ENCODE results near the gene GIT1.

DNA sequence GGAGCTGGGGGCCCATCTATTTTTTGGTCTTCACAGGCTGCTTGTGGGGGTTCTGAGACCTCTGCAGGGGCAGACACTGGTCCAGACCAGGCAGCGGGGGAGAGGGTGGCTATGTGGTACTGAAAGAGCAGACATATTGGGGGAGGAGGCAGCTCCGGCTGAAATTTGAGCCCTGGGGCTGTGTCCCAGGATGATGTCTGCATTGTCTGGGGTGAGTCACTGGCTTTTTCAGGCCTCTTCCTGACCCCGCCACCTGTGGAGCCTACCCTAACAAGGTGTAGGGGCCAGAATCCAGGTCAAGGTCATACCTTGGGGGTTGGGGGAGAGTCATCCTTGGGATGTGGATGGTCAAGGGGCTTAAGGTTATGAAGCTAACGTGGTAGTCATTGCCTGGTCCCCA is 30.8 kb upstream of the GIT1 start:
- TF ChIP-seq POLR2A (IDR thresholded peaks at IDR 0.05): no peak
- TF ChIP-seq, protein P1, sequence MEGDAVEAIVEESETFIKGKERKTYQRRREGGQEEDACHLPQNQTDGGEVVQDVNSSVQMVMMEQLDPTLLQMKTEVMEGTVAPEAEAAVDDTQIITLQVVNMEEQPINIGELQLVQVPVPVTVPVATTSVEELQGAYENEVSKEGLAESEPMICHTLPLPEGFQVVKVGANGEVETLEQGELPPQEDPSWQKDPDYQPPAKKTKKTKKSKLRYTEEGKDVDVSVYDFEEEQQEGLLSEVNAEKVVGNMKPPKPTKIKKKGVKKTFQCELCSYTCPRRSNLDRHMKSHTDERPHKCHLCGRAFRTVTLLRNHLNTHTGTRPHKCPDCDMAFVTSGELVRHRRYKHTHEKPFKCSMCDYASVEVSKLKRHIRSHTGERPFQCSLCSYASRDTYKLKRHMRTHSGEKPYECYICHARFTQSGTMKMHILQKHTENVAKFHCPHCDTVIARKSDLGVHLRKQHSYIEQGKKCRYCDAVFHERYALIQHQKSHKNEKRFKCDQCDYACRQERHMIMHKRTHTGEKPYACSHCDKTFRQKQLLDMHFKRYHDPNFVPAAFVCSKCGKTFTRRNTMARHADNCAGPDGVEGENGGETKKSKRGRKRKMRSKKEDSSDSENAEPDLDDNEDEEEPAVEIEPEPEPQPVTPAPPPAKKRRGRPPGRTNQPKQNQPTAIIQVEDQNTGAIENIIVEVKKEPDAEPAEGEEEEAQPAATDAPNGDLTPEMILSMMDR (IDR thresholded peaks at IDR 0.05): no peak

Measured in adrenal gland (tissue), 5 donors.